Stomach (tissue), 9 donors: ENCODE results near the gene GPR152. TPM values are rescaled to one million over a fixed set of nuclear protein-coding genes. Genes with fewer than 3 reads are reported as not detected.

Source experiments
- DNase-seq, 2 donors: peaks; one replicate each; pipeline versions ENCODE4 v3.0.0 to v3.0.0-alpha.2; 2013 to 2019
- H3K27ac ChIP-seq, 5 donors: fragments of 200-600 bp in 4 of 5; sonication (generic) in 4 of 5; one replicate each; pipeline ENCODE4 v1.5.1; 2013 to 2019; ENCODE audit warnings: mild to moderate bottlenecking in 1 of 5, moderate library complexity in 1 of 5
- H3K27me3 ChIP-seq, 3 donors: fragments of 200-600 bp; sonication (generic); one replicate each; pipeline ENCODE4 v1.5.1; 2017 to 2019; ENCODE audit warnings: mixed run types in 1 of 3
- H3K36me3 ChIP-seq, 4 donors: fragments of 200-600 bp; sonication (generic); 1 replicate in 3 of 4; 2 replicates in 1 of 4; pipeline ENCODE4 v1.5.1; 2016 to 2019
- H3K4me1 ChIP-seq, 4 donors: fragments of 200-600 bp; sonication (generic); one replicate each; pipeline ENCODE4 v1.5.1; 2016 to 2019
- H3K4me3 ChIP-seq, 4 donors: fragments of 200-600 bp; sonication (generic) in 3 of 4; one replicate each; pipeline ENCODE4 v1.5.1; 2016 to 2019; ENCODE audit warnings: mild to moderate bottlenecking in 1 of 4
- H3K9me3 ChIP-seq, 4 donors: fragments of 200-600 bp; sonication (generic); one replicate each; pipeline ENCODE4 v1.5.1; 2016 to 2019
- CTCF ChIP-seq, 7 experiments: fragments of 450-650 bp in 4 of 7; fragments of 200-600 bp in 3 of 7; sonication (generic) in 3 of 7; IDR thresholded peaks; one replicate each; pipeline ENCODE4 v1.5.1; 2016 to 2019; ENCODE audit warnings: antibody characterized with exemption in 7 of 7, control low read depth in 2 of 7, mild to moderate bottlenecking in 1 of 7
- EP300 ChIP-seq: sonication (generic); formaldehyde crosslinking; IDR thresholded peaks from one replicate; pipeline ENCODE4 v1.6.1; 2017; ENCODE audit warnings: antibody characterized with exemption
- POLR2A ChIP-seq, 4 donors: fragments of 450-650 bp; IDR thresholded peaks; one replicate each; pipeline ENCODE4 v1.6.1; 2016; ENCODE audit warnings: antibody characterized with exemption in 4 of 4, control low read depth in 2 of 4, mild to moderate bottlenecking in 1 of 4, moderate library complexity in 1 of 4
- POLR2AphosphoS5 ChIP-seq, 3 donors: sonication (generic); formaldehyde crosslinking; IDR thresholded peaks; one replicate each; pipeline ENCODE4 v1.6.1; 2016; ENCODE audit warnings: antibody characterized with exemption in 3 of 3
- WGBS, 5 donors: extraction: QIAGEN DNeasy Blood & Tissue Kit in 3 of 5; methylation state at CpG; one replicate each; pipeline versions ENCODE4 v1.1.5 to v1.1.7; 2013 to 2018; 5-methylcytosine and 5-hydroxymethylcytosine counted together
- intact Hi-C: fragments of 100-400 bp; cut with DNase I; formaldehyde crosslinking; loops from one replicate; pipeline ENCODE4 v1.15.1; 2023; ENCODE audit warnings: low total_unique reads
- polyA plus RNA-seq, 3 donors: library from polyadenylated mRNA; stranded (reverse); fragments of 200-250 nt; gene quantifications; one replicate each; pipeline ENCODE4 v1.2.3, GENCODE V29; 2013
- total RNA-seq, 5 donors: library from RNA; depleted of rRNA; stranded (reverse); fragments of >200 nt; gene quantifications; one replicate each; pipeline versions ENCODE4 v1.1.0 to v1.2.3, GENCODE V29; 2014 to 2016
- donor health status: healthy with polysubstance abuse.
- donor health status: Bipolar disorder and iron deficiency.
- donor health status: healthy.

The GPR152 gene
- total and polyA plus RNA-seq, 8 donors: not detected

GRCh38 chr11:67445515-67445914 lies 7.0 kb downstream of the GPR152 start:
- H3K9me3 ChIP-seq: no peaks in the 10 kb centered on the region
- no peak overlapping the region for H3K4me3 ChIP-seq
- intact Hi-C loops: no loop called here
- peaks cover 28 to 43% (median 36%) of the 10 kb centered on the region in 4 donors for H3K4me1 ChIP-seq
- DNase-seq: no peak
- 73 to 98% (median 87%) methylated on average over 5 of the region's 5 CpGs for WGBS, 5 donors
- H3K27ac ChIP-seq: no peak overlapping the region
- no peak for TF ChIP-seq EP300
- no peak for TF ChIP-seq CTCF (IDR thresholded peaks at IDR 0.05)
- TF ChIP-seq POLR2AphosphoS5 (IDR thresholded peaks at IDR 0.05): no peak
- peaks cover 0 to 17% (median 17%) of the 10 kb centered on the region in 4 donors for H3K36me3 ChIP-seq
- H3K27me3 ChIP-seq: no peaks in the 10 kb centered on the region

GRCh38 chr11:67442504-67443404 lies 9.8 kb downstream of the GPR152 start:
- no peak for TF ChIP-seq POLR2AphosphoS5 (IDR thresholded peaks at IDR 0.05)
- no peak for TF ChIP-seq CTCF (IDR thresholded peaks at IDR 0.05)
- no peak for TF ChIP-seq EP300
- TF ChIP-seq POLR2A (IDR thresholded peaks at IDR 0.05): no peak
- peak in 1 of 2 donors; percentile 38 for DNase-seq
- peaks cover 39 to 63% (median 55%) of the 10 kb centered on the region in 4 donors for H3K4me1 ChIP-seq
- no peaks in the 10 kb centered on the region for H3K9me3 ChIP-seq
- H3K27ac ChIP-seq: peak overlapping the region; percentile 88 to 96 (median 95)
- H3K4me3 ChIP-seq: peak overlapping the region; percentile 77 to 82 (median 78)
- no peaks in the 10 kb centered on the region for H3K27me3 ChIP-seq
- intact Hi-C loops: no loop called here
- WGBS, 5 donors: 27 to 36% (median 30%) methylated on average over 28 to 44 of the region's 45 CpGs
- peaks cover 4 to 45% (median 45%) of the 10 kb centered on the region in 4 donors for H3K36me3 ChIP-seq

DNA sequence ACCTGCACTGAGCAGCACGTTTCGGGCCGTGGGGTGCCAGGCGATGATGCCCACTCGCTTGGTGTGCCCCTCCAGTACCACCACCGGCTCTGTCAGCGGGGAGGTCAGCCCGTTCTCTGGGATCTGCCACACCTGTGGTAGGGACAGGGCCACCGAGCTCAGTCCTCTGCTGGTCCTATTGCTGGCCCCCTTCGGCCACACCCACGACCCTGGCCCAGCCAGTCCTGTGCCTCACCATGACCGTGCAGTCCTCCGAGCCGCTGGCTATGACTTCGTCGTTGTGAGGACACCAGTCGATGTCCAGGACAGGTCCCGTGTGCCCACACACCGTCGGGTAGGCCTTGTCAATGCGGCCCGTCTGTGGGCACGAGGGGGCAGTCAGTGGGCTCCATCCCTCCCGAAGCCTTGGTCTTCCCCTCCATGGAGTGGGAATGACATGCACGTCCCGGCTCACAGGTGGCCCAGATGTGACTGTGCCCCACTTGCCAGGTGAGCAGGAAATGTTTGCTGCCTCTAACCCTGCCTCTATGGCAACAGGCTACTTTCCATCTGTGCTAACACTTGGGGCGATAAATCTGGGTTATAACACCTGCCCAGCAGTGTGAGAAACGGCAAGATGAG lies 10.7 kb downstream of the GPR152 start:
- H3K4me1 ChIP-seq: peaks cover 39 to 72% (median 60%) of the 10 kb centered on the region in 4 donors
- TF ChIP-seq CTCF (IDR thresholded peaks at IDR 0.05): no peak
- no peak for TF ChIP-seq POLR2A (IDR thresholded peaks at IDR 0.05)
- TF ChIP-seq POLR2AphosphoS5 (IDR thresholded peaks at IDR 0.05): no peak
- no peak for TF ChIP-seq EP300
- no peaks in the 10 kb centered on the region for H3K27me3 ChIP-seq
- intact Hi-C loops: no loop called here
- H3K36me3 ChIP-seq: peaks cover 4 to 54% (median 52%) of the 10 kb centered on the region in 4 donors
- peak overlapping the region in 4 of 5 donors; percentile 91 to 96 (median 96) for H3K27ac ChIP-seq
- 72 to 78% (median 74%) methylated on average over 12 to 28 of the region's 28 CpGs for WGBS, 5 donors
- peak overlapping the region; percentile 77 to 82 (median 78) for H3K4me3 ChIP-seq
- DNase-seq: peak in 1 of 2 donors; percentile 26
- H3K9me3 ChIP-seq: no peaks in the 10 kb centered on the region

DNA sequence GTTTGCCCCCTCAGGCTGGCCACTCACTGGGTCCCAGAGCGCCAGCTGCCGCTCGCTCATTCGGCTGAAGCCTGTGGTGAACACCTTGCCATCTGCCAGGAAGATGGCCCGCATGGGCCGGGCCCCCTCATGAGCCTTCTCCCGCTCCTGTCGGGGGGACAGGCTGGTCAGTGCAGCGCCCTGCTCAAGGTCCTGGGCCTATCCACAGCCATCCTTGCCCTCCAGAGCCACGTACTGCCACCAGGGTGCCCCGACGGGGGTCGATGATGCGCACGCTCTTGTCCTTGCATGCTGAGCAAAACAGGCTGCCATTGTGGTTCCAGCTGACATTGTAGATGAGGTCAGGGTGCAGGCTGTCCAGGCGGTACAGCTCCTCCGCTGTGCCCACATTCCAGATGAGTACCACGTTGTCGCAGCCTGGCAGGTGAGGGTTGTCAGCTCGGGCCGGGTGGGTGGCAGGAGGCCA lies 11.4 kb downstream of the GPR152 start:
- Histone ChIP-seq H3K9me3 (no peaks in the 10 kb centered on the region), H3K27ac (peak overlapping the region in 4 of 5 donors; percentile 8 to 96 (median 89)), H3K4me3 (peak overlapping the region in 1 of 4 donors; percentile 45), H3K4me1 (peaks cover 39 to 79% (median 64%) of the 10 kb centered on the region in 4 donors), H3K27me3 (no peaks in the 10 kb centered on the region), H3K36me3 (peaks cover 4 to 61% (median 58%) of the 10 kb centered on the region in 4 donors)
- TF ChIP-seq POLR2A (IDR thresholded peaks at IDR 0.05) (no peak), EP300 (no peak), CTCF (IDR thresholded peaks at IDR 0.05) (no peak), POLR2AphosphoS5 (IDR thresholded peaks at IDR 0.05) (no peak)
- intact Hi-C loops: no loop called here
- WGBS, 5 donors: 82 to 87% (median 86%) methylated on average over 17 to 21 of the region's 21 CpGs
- no peak for DNase-seq
